ENCODE data around the gene MEGF6. TPM values are rescaled to one million over a fixed set of nuclear protein-coding genes. Genes with fewer than 3 reads are reported as not detected.

The MEGF6 gene
- total RNA-seq, 1 donor, result 85.4 TPM

GRCh38 chr1:3539707-3540425 lies 71.4 kb downstream of the MEGF6 start:
- Histone ChIP-seq H3K79me2 (ENCODE audit: insufficient read depth, low read length) (no peaks in the 10 kb centered on the region), H3K27me3 (ENCODE audit: insufficient read depth, low read length) (no peaks in the 10 kb centered on the region), H2AFZ (ENCODE audit: low read length) (peak overlapping the region; percentile 70), H3K36me3 (ENCODE audit: insufficient read depth, low read length) (no peaks in the 10 kb centered on the region), H3K4me2 (ENCODE audit: insufficient read depth, low read length) (no peak overlapping the region), H3K9me3 (ENCODE audit: low read depth, low read length) (no peaks in the 10 kb centered on the region), H3K27ac (ENCODE audit: low read depth, low read length) (peak overlapping the region; percentile 37), H3K4me1 (ENCODE audit: insufficient read depth, low read length) (peaks cover 22% of the 10 kb centered on the region), H4K20me1 (ENCODE audit: insufficient read depth, low read length) (no peaks in the 10 kb centered on the region), H3K4me3 (ENCODE audit: insufficient read depth, low read length) (no peak overlapping the region)
- TF ChIP-seq, protein P1, sequence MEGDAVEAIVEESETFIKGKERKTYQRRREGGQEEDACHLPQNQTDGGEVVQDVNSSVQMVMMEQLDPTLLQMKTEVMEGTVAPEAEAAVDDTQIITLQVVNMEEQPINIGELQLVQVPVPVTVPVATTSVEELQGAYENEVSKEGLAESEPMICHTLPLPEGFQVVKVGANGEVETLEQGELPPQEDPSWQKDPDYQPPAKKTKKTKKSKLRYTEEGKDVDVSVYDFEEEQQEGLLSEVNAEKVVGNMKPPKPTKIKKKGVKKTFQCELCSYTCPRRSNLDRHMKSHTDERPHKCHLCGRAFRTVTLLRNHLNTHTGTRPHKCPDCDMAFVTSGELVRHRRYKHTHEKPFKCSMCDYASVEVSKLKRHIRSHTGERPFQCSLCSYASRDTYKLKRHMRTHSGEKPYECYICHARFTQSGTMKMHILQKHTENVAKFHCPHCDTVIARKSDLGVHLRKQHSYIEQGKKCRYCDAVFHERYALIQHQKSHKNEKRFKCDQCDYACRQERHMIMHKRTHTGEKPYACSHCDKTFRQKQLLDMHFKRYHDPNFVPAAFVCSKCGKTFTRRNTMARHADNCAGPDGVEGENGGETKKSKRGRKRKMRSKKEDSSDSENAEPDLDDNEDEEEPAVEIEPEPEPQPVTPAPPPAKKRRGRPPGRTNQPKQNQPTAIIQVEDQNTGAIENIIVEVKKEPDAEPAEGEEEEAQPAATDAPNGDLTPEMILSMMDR (IDR thresholded peaks at IDR 0.05; ENCODE audit: extremely low read depth, low read depth, low read length), result no peak
- no peak for DNase-seq (ENCODE audit: insufficient read length, low spot score, missing footprints)

DNA sequence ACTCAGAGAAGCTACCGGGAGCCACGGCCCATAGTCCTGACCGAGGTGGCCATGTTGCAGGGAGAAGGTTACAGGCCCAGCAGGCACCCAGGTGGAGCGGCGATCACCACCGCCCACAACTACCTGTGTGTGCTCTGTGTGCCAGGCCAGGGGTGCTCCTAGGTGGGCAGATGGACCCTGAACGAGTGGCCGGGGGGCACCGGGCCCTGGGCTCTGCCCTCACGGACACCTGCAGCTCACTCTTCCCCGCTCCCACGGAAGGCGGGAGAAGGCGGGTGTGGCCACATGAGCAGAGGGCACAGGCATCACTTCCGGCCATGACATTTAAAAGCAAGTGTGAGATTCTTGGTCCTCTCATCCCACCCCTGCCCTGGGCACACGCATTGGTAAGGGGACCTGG lies 73.9 kb downstream of the MEGF6 start:
- TF ChIP-seq, protein P1 (IDR thresholded peaks at IDR 0.05; ENCODE audit: extremely low read depth, low read depth, low read length), result no peak
- Histone ChIP-seq H3K4me2 (ENCODE audit: insufficient read depth, low read length) (no peak overlapping the region), H3K9me3 (ENCODE audit: low read depth, low read length) (no peaks in the 10 kb centered on the region), H3K36me3 (ENCODE audit: insufficient read depth, low read length) (no peaks in the 10 kb centered on the region), H4K20me1 (ENCODE audit: insufficient read depth, low read length) (no peaks in the 10 kb centered on the region), H3K4me1 (ENCODE audit: insufficient read depth, low read length) (peaks cover 9% of the 10 kb centered on the region), H3K4me3 (ENCODE audit: insufficient read depth, low read length) (no peak overlapping the region), H3K27me3 (ENCODE audit: insufficient read depth, low read length) (no peaks in the 10 kb centered on the region), H3K27ac (ENCODE audit: low read depth, low read length) (no peak overlapping the region), H3K79me2 (ENCODE audit: insufficient read depth, low read length) (no peaks in the 10 kb centered on the region), H2AFZ (ENCODE audit: low read length) (no peak overlapping the region)
- no peak for DNase-seq (ENCODE audit: insufficient read length, low spot score, missing footprints)

DNA sequence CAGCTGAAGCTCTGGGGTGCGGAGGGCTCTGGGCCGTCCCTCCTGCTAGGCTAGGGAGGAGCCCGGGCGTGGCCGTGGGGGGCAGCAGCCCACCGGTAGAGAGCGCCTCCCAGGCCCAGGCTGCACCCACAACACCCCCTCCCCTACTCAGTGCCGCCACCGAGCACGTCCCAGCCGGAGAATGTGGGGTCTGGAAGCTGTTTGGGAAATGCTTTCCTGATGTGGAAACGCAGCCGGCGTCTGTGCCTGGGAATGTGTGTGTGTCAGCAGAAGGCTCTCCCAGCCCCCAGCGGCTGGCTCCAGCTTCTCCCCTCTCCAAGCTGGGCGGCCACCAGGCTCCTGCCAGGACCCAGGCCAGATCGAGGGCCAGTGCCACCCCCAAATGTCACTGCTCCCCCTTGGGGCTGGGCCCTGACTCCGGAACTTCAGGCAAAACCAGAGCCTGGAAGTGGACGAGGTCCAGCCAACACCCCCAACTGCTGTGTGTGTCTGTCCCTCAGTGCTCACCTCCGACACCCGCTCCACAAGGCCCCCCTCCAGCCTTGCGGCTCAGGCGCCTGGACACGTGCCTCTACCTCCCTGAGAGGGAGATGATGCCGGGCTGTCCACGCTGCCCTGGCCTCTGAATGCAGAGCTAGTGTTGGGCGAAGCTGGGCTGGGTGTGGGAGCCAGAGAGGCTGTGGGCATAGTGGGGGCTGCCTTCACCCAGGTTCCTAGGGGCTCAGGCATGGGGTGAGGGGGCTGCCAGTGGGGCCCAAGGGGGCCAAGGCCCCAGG lies 74.7 kb downstream of the MEGF6 start:
- Histone ChIP-seq H4K20me1 (ENCODE audit: insufficient read depth, low read length) (no peaks in the 10 kb centered on the region), H3K4me3 (ENCODE audit: insufficient read depth, low read length) (no peak overlapping the region), H3K9me3 (ENCODE audit: low read depth, low read length) (no peaks in the 10 kb centered on the region), H2AFZ (ENCODE audit: low read length) (no peak overlapping the region), H3K4me2 (ENCODE audit: insufficient read depth, low read length) (no peak overlapping the region), H3K27ac (ENCODE audit: low read depth, low read length) (no peak overlapping the region), H3K79me2 (ENCODE audit: insufficient read depth, low read length) (no peaks in the 10 kb centered on the region), H3K27me3 (ENCODE audit: insufficient read depth, low read length) (no peaks in the 10 kb centered on the region), H3K4me1 (ENCODE audit: insufficient read depth, low read length) (peaks cover 3% of the 10 kb centered on the region), H3K36me3 (ENCODE audit: insufficient read depth, low read length) (no peaks in the 10 kb centered on the region)
- TF ChIP-seq, protein P1 (IDR thresholded peaks at IDR 0.05; ENCODE audit: extremely low read depth, low read depth, low read length), result no peak
- DNase-seq (ENCODE audit: insufficient read length, low spot score, missing footprints), result no peak

GRCh38 chr1:3535732-3536131 lies 75.6 kb downstream of the MEGF6 start:
- Histone ChIP-seq H3K79me2 (ENCODE audit: insufficient read depth, low read length) (no peaks in the 10 kb centered on the region), H3K9me3 (ENCODE audit: low read depth, low read length) (no peaks in the 10 kb centered on the region), H3K27ac (ENCODE audit: low read depth, low read length) (no peak overlapping the region), H3K27me3 (ENCODE audit: insufficient read depth, low read length) (no peaks in the 10 kb centered on the region), H3K4me3 (ENCODE audit: insufficient read depth, low read length) (no peak overlapping the region), H3K36me3 (ENCODE audit: insufficient read depth, low read length) (no peaks in the 10 kb centered on the region), H2AFZ (ENCODE audit: low read length) (no peak overlapping the region), H3K4me1 (ENCODE audit: insufficient read depth, low read length) (peaks cover 3% of the 10 kb centered on the region), H3K4me2 (ENCODE audit: insufficient read depth, low read length) (no peak overlapping the region), H4K20me1 (ENCODE audit: insufficient read depth, low read length) (no peaks in the 10 kb centered on the region)
- peak; percentile 88 for DNase-seq (ENCODE audit: insufficient read length, low spot score, missing footprints)
- TF ChIP-seq, protein P1 (IDR thresholded peaks at IDR 0.05; ENCODE audit: extremely low read depth, low read depth, low read length), result no peak
